WTC11 (cell line): ENCODE measurements around the gene CLTCL1. TPM values are rescaled to one million over a fixed set of nuclear protein-coding genes. Genes with fewer than 3 reads are reported as not detected.
A peak's percentile ranks its signal among the peaks of the same experiment; 100 is the strongest.

ENCODE experiments used
- ATAC-seq: fragments of 200-7000 bp; cut with Tn5 transposase; 2 replicates; pipeline ENCODE4 v1.10.0; 2021; ENCODE audit warnings: mild to moderate bottlenecking, moderate library complexity
- CTCF ChIA-PET: fragments of 300-600 bp; sonication (Branson Sonifier 250); formaldehyde crosslinking; loops from one replicate; lab custom pipeline; 2021; ENCODE audit warnings: antibody characterized with exemption; lab: Charles Lee
- POLR2A ChIA-PET: fragments of 350-600 bp; sonication (Branson Sonifier 250); formaldehyde crosslinking; loops from one replicate; lab custom pipeline; 2021; ENCODE audit warnings: antibody characterized with exemption; lab: Charles Lee
- DNase-seq: peaks from one replicate; pipeline ENCODE4 v3.0.0; 2021; ENCODE audit warnings: low spot score
- H3K27ac Mint-ChIP-seq: 2 replicates; pipeline ENCODE4 v1.8.0; 2021; ENCODE audit warnings: mixed read lengths
- H3K27me3 Mint-ChIP-seq: 2 replicates; pipeline ENCODE4 v1.8.0; 2021; ENCODE audit warnings: low read depth, mild to moderate bottlenecking, moderate library complexity, mixed read lengths
- H3K36me3 Mint-ChIP-seq: 2 replicates; pipeline ENCODE4 v1.8.0; 2021; ENCODE audit warnings: mixed read lengths
- H3K4me1 Mint-ChIP-seq: 2 replicates; pipeline ENCODE4 v1.8.0; 2022; ENCODE audit warnings: mixed read lengths
- H3K4me3 Mint-ChIP-seq: 2 replicates; pipeline ENCODE4 v1.8.0; 2021; ENCODE audit warnings: mild to moderate bottlenecking, moderate library complexity, mixed read lengths
- H3K9me3 Mint-ChIP-seq: 2 replicates; pipeline ENCODE4 v1.8.0; 2021; ENCODE audit warnings: mixed read lengths
- ARID4B ChIP-seq: sonication (generic); formaldehyde crosslinking; IDR thresholded peaks from 2 replicates; pipeline ENCODE4 v1.8.0; 2023; ENCODE audit warnings: missing genetic modification reagents, mild to moderate bottlenecking, borderline replicate concordance
- CREM ChIP-seq: sonication (generic); formaldehyde crosslinking; IDR thresholded peaks from 2 replicates; pipeline ENCODE4 v1.8.1; 2022; ENCODE audit warnings: mild to moderate bottlenecking, missing genetic modification reagents, moderate library complexity
- E2F1 ChIP-seq: sonication (generic); formaldehyde crosslinking; IDR thresholded peaks from 2 replicates; pipeline ENCODE4 v1.8.0; 2022; ENCODE audit warnings: mild to moderate bottlenecking, missing genetic modification reagents
- FOXP4 ChIP-seq: sonication (generic); formaldehyde crosslinking; IDR thresholded peaks from 2 replicates; pipeline ENCODE4 v1.8.0; 2022; ENCODE audit warnings: mild to moderate bottlenecking, missing genetic modification reagents
- HMGXB4 ChIP-seq: sonication (generic); formaldehyde crosslinking; IDR thresholded peaks from 2 replicates; pipeline ENCODE4 v1.8.1; 2023; ENCODE audit warnings: mild to moderate bottlenecking, moderate library complexity, missing genetic modification reagents
- MAX ChIP-seq: sonication (generic); formaldehyde crosslinking; IDR thresholded peaks from 2 replicates; pipeline ENCODE4 v1.8.0; 2022; ENCODE audit warnings: mild to moderate bottlenecking, missing genetic modification reagents
- NFATC4 ChIP-seq: fragments of 250-450 bp; sonication (Bioruptor Pico); IDR thresholded peaks from 2 replicates; pipeline ENCODE4 v1.9.0; 2021; ENCODE audit warnings: mild to moderate bottlenecking
- OVOL2 ChIP-seq: fragments of 250-450 bp; sonication (Bioruptor Pico); IDR thresholded peaks from 2 replicates; pipeline ENCODE4 v1.9.0; 2021; ENCODE audit warnings: mild to moderate bottlenecking, borderline replicate concordance
- RORB ChIP-seq: fragments of 250-450 bp; sonication (Bioruptor Pico); IDR thresholded peaks from 2 replicates; pipeline ENCODE4 v1.9.0; 2021; ENCODE audit warnings: mild to moderate bottlenecking
- ZNF263 ChIP-seq: sonication (generic); formaldehyde crosslinking; IDR thresholded peaks from 2 replicates; pipeline ENCODE4 v1.8.1; 2022; ENCODE audit warnings: low read depth, mild to moderate bottlenecking, moderate library complexity, missing genetic modification reagents
- ZNF281 ChIP-seq: sonication (generic); formaldehyde crosslinking; IDR thresholded peaks from 2 replicates; pipeline ENCODE4 v1.8.0; 2023; ENCODE audit warnings: mild to moderate bottlenecking, missing genetic modification reagents
- ZNF317 ChIP-seq: sonication (generic); formaldehyde crosslinking; IDR thresholded peaks from 2 replicates; pipeline ENCODE4 v1.8.1; 2023; ENCODE audit warnings: low read depth, mild to moderate bottlenecking, moderate library complexity, missing genetic modification reagents, borderline replicate concordance
- total RNA-seq: library from RNA; stranded (reverse); gene quantifications from 3 replicates; pipeline ENCODE4 v1.2.3, GENCODE V29; 2021

The CLTCL1 gene
- total RNA-seq, 1 experiment from 2014 or later: 15.5 TPM

- TF ChIP-seq FOXP4 (CRISPR knock-in tag) (no peak), RORB (CRISPR knock-in tag) (no peak), OVOL2 (CRISPR knock-in tag) (no peak), ZNF263 (peak; percentile 34; the same call in 1 of the 2 replicates), ARID4B (CRISPR knock-in tag) (0 out of 2 replicates have a peak, but pooled peaks have one; percentile 44), MAX (peak; percentile 81; the same call in 1 of the 2 replicates), HMGXB4 (CRISPR knock-in tag) (peak; percentile 82)
Observed at GRCh38 chr22:19149047-19149883, 142.3 kb downstream of the CLTCL1 start (continued).

- Mint-ChIP-seq H3K4me1 (peaks cover 24% of the 10 kb centered on the region), H3K36me3 (peaks cover 4% of the 10 kb centered on the region; the same call in 1 of the 2 replicates), H3K27ac (no peak overlapping the region), H3K4me3 (peak overlapping the region; percentile 66), H3K27me3 (peaks cover 74% of the 10 kb centered on the region), H3K9me3 (0 out of 2 replicates have a peak, but pooled peaks cover 4% of the 10 kb centered on the region)
- ChIA-PET POLR2A (interaction anchor here (0.6 kb wide), 2 partner anchors 30 to 1602 kb away, joined by 3 to 5 read pairs; no protein-coding TSS in a partner anchor), CTCF (interaction anchor here (1.2 to 3.5 kb wide), 6 partner anchors 19 to 481 kb away, joined by 4 to 22 read pairs (median 4); partner anchors contain the start of genes DGCR2 and SLC25A1)
- DNase-seq: no peak
- no peak for ATAC-seq
- no peak for TF ChIP-seq ARID4B (CRISPR knock-in tag)
- no peak for TF ChIP-seq E2F1
- TF ChIP-seq CREM (CRISPR knock-in tag): no peak
- TF ChIP-seq ZNF317: no peak
- TF ChIP-seq ZNF281 (CRISPR knock-in tag): no peak
- TF ChIP-seq FOXP4 (CRISPR knock-in tag): no peak
- no peak for TF ChIP-seq NFATC4
Observed at GRCh38 chr22:19148417-19149046, 143.0 kb downstream of the CLTCL1 start.
